GM19455 (cell line): ENCODE measurements around the gene ATP5F1A.
"Not testable (repeated sequence)": the region's sequence is repeated elsewhere in the genome, so short reads cannot be mapped to it uniquely, and the experiment has no call there.

Experiments used
- ATAC-seq: cut with Tn5 transposase; IDR thresholded peaks from one replicate; pipeline ENCODE4 v1.9.1; 2021; ENCODE audit not compliant: unreplicated experiment

ATP5F1A gene

DNA sequence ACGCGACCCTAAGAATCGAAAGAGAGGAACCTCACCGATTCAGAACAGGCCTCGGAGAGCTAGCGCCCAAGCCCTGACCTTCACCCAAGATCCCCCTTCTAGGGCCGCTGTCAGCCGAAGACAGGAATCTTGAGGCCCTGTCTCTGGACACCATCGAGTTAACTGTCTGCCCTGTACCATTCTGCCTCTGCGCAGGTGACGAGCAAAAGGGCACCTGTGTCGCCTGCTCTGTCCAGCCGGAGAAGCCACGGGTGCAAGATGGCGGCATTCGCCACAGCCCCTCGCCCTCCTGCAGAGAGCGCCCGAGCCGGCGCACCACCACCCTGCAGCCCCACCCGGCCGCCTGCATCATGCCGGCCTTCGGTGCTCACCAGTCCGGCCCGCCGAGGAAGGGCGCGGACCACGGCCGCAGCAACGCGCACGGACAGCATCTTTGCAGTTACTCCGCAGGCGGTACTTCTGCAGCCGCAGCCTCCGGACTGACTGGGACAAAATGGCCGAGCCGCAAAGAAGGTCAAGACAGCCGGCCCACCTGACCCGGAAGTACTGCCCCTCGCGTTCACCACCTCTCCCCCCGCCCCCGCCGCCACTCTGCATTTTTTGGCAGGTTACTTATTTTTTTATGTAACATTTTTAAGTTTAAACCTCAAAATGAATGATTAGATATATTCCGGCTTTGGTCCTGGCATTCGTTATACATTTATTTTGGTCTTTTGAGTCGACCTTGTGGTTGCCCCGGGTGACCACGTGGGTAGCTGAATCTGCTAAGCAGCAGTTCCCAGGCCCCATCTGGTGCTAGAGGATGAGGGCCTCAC, at the start of gene ATP5F1A:
TSS of gene ATP5F1A (minus strand) at position 496 of the 815 bp plus-strand sequence. CDS start at position 431, 65 bp downstream.
- peak; percentile 79 for ATAC-seq

- no peak for ATAC-seq
These were observed 43.1 kb upstream of the ATP5F1A start for GRCh38 chr18:46141199-46141598.

DNA sequence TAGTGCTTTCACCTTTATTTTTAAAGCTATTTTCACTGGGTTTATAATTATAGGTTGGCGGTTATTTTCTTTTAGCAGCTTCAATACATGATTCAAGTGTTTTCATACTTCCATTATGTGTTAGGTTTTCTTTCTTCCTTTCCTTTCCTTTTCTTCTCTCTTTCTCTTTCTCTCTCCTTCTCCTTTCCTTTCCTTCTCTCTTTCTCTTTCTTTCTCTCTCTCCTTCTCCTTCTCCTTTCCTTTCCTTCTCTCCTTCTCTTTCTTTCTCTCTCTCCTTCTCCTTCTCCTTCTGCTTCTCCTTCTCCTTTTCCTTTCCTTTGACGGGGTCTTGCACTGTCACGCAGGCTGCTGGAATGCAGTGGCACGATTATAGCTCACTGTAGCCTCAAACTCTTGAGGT, 42.1 kb upstream of the ATP5F1A start:
- ATAC-seq = no peak

GRCh38 chr18:46134920-46135675, 37.0 kb upstream of the ATP5F1A start:
- ATAC-seq = no peak

- ATAC-seq = no peak
These were observed 35.4 kb upstream of the ATP5F1A start for GRCh38 chr18:46133534-46133933.

DNA sequence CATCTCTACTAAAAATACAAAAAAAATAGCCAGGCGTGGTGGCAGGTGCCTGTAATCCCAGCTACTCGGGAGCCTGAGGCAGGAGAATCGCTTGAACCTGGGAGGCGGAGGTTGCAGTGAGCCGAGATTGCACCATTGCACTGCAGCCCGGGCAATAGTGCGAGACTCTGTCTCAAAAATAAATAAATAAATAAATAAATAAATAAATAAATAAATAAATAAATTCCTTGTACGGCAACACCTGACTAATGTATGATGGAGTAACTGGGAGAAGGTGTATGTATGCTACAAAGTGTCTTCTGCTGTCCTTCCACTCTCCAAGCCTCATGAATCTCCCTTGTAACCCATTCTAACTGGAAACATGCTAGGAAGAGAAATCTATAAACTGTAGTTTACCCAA, 32.5 kb upstream of the ATP5F1A start:
- not testable (repeated sequence) for ATAC-seq

GRCh38 chr18:46130061-46130460, 32.0 kb upstream of the ATP5F1A start:
- ATAC-seq = no peak

DNA sequence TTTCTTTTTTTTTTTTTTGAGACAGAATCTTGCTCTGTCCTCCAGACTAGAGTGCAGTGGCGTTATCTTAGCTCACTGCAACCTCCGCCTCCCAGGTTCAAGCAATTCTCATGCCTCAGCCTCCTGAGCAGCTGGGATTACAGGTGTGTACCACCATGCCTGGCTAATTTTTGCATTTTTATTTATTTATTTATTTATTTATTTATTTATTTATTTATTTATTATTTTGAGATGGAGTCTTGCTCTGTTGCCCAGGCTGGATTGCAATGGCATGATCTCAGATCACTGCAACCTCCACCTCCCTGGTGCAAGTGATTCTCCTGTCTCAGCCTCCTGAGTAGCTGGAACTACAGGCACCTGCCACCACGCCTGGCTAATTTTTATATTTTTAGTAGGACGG, 28.5 kb upstream of the ATP5F1A start:
- ATAC-seq = not testable (repeated sequence)

- ATAC-seq = no peak
These were observed 15.7 kb upstream of the ATP5F1A start for GRCh38 chr18:46113751-46114150.

DNA sequence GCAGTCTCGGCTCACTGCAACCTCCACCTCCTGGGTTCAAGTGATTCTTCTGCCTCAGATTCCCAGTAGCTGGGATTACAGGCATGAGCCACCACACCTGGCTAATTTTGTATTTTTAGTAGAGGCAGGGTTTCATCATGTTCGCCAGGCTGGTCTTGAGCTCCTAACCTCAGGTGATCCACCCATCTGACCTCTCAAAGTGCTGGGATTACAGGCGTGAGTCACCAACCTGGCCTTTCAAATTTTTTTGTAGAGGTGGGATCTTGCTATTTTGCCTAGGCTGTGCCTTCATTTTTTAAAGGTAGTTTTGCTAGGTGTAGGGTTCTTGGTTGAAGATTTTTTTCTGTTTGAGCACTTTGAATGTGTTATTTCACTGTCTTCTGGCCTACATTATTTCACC, 12.3 kb upstream of the ATP5F1A start:
- no peak for ATAC-seq

DNA sequence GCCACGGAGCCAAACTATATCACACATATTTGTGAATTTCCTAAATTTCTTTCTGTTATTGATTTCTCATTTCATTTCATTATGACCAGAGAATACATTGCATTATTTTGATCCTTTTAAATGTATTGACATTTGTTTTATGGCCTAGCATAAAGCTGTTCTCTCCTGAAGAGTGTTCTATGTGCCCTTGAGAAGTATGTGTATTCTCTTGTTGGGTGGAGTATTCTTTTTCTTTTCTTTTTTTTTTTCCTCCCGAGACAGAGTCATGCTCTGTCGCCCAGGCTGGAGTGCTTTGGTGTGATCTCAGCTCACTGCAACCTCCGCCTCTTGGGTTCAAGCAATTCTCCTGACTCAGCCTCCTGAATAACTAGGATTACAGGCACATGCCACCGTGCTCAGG, 11.3 kb upstream of the ATP5F1A start:
- no peak for ATAC-seq

GRCh38 chr18:46104128-46104911, 6.2 kb upstream of the ATP5F1A start, which contains the start of gene HAUS1:
Gene HAUS1 (plus strand): TSS chr18:46104385. CDS start chr18:46104412, 27 bp downstream.
- peak; percentile 90 for ATAC-seq

DNA sequence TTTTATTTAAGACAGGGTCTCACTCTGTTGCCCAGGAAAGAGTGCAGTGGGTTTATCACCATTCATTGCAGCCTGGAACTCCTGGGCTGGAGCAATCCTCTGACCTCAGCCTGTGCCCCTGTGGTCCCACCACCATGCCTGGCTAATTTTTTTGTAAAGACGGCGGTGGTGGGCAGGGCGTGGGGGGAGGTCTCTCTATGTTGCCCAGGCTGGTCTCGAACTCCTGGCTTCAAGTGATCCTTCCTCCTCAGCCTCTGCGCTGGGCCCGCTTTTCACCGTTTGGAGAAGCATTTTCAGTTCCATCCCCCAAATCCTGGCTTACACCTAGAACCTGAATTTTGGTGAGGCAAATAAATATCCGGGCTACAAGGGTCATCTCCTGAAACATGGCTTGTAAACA, 1.4 kb upstream of the ATP5F1A start:
- ATAC-seq = no peak

DNA sequence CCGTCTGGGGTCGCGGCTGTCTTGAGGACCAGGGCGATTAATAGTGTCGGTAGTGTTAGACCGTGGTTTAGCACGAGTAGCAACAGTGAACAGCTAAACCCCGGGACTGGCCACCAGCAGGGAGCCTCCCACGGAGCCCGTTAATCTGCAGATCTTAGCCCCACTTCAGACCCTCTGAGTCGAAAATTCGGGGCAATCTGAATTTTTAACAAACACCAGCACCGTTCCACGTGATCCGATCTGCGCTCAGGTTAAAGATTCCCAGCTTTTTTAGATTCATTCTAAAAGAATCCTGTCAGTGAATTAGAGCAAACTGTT, 479 bp upstream of the ATP5F1A start:
- no peak for ATAC-seq

GRCh38 chr18:46097431-46097800, 680 bp downstream of the ATP5F1A start:
- ATAC-seq = peak; percentile 25

DNA sequence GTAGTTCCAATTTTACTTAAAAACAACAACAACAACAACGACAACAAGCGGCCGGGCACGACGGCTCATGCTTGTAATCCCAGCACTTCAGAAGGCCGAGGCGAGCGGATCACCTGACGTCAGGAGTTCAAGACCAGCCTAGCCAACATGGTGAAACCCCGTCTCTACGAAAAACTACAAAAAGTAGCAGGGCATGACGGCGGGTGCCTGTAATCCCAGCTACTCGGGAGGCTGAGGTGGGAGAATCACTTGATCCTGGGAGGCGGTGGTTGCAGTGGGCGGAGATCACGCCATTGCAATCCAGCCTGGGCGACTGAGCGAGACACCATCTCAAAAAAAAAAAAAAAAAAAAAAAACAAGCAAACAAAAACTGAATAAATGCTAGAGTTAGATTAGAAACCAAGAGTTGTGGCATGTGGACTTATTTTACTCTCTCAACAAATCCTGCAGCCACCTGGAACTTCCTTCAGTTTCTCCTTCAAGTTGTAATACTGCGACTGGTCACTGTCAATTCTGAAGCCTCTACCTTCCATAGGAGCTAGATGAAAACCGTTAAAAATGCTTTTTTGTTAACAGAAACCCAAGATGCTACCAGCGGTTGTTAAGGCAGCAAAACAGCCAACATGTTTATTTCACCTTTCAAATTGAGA, 1.3 kb downstream of the ATP5F1A start:
- no peak for ATAC-seq

DNA sequence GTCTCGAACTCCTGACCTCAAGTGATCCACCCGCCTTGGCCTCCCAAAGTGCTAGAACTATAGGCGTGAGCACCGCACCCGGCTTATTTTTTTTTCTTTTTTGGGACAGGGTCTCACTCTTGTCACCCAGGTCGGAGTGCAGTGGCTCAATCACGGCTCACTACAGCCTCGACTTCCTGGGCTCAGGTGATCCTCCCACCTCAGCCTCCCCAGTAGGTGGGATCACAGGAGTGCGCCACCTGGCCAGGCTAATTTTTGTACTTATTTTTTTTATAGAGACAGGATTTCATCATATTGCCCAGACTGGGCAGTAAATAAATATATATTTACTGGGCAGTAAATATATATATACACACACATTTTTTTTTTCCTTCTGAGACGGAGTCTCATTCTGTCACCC, 2.6 kb downstream of the ATP5F1A start:
- no peak for ATAC-seq

DNA sequence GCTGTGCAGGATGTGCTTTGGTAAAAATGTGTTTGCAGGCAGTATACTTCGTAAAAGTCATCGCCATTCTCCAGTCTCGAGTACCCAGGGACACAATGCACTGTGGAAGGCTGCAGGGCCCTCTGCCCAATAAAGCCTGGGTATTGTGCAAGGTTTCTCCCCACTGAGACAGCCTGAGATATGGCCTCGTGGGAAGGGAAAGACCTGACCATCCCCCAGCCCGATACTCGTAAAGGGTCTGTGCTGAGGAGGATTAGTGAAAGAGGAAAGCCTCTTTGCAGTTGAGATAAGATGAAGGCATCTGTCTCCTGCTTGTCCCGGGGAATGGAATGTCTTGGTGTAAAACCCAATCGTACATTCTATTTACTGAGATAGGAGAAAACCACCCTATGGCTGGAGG, 9.6 kb downstream of the ATP5F1A start:
- ATAC-seq = not testable (repeated sequence)

DNA sequence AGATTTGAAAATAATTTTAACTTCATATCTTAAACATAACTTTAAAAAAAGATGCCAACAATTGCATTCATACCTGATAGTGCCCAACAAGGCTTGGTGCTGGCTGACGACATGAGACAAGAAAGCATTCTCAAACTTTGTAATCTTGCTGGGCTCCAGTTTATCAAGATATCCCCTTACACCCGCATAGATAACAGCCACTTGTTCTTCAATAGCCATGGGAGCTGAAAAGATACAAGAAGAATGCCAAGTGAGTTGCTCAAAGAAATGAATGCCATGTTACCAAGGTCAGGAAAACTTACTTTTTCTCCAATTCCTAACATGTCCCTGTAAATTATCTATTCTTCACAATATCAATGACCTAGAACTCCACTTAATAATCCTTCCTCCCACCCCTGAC, 13.7 kb downstream of the ATP5F1A start:
- ATAC-seq = no peak

DNA sequence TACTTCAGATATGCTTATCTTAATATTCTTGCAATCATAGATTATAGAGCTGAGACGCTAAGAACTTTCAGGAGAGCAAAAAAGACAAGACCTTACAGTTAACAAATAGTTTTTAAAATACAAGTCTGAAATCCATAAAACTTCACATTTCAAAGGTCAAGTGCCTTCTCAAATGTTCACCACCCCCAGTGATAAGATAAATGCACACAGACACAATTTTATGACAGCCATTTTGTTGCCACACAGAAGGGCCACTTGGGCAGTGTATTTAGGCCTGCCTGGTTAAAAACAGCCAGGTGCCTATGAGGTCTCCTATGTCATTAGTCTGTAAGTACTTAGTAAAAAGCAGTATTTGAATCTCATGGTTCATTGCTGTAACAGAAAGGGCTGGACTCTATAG, 17.9 kb downstream of the ATP5F1A start:
- ATAC-seq = no peak

DNA sequence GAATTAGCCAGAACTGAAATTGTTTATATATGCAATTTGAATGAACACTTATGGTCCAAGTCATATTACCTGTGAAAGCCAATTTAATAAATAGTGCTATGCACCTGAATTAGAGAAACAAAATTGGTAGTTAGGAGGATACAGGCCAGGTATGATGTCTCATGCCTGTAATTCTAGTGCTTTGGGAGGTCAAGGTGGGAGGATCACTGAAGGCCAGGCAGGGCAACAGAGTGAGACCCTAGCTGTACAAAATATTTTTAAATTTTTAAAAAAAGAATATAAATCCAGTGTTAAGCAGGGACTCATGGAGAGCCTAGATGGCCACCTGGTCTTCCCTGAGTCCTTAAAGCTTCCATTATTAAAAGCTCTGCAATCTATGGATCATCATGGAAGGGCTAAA, 18.8 kb downstream of the ATP5F1A start:
- ATAC-seq = no peak
